ENCODE data around the gene EEA1.
"Not testable (repeated sequence)": the region's sequence is repeated elsewhere in the genome, so short reads cannot be mapped to it uniquely, and the experiment has no call there.

EEA1 gene

GRCh38 chr12:92968176-92968813 lies 39.2 kb upstream of the EEA1 start:
- TF ChIP-seq CTCF (conservative IDR thresholded peaks at IDR 0.05; ENCODE audit: low read depth, low read length), result no peak
- no peak for DNase-seq (ENCODE audit: low read depth)
- H3K4me3 ChIP-seq (ENCODE audit: low read length), result no peak overlapping the region

GRCh38 chr12:92964378-92964777 lies 35.3 kb upstream of the EEA1 start:
- not testable (repeated sequence) for H3K4me3 ChIP-seq (ENCODE audit: low read length); DNase-seq (ENCODE audit: low read depth)

- H3K4me3 ChIP-seq (ENCODE audit: low read length), result no peak overlapping the region
- no peak for DNase-seq (ENCODE audit: low read depth)
- TF ChIP-seq CTCF (conservative IDR thresholded peaks at IDR 0.05; ENCODE audit: low read depth, low read length), result no peak
These were observed 32.9 kb upstream of the EEA1 start for GRCh38 chr12:92961949-92962348.

GRCh38 chr12:92955997-92956663 lies 27.0 kb upstream of the EEA1 start:
- H3K4me3 ChIP-seq (ENCODE audit: low read length), result no peak overlapping the region
- DNase-seq (ENCODE audit: low read depth), result peak; percentile 77
- TF ChIP-seq CTCF (conservative IDR thresholded peaks at IDR 0.05; ENCODE audit: low read depth, low read length), result no peak

GRCh38 chr12:92953747-92954146 lies 24.7 kb upstream of the EEA1 start:
- no peak overlapping the region for H3K4me3 ChIP-seq (ENCODE audit: low read length)
- no peak for TF ChIP-seq CTCF (conservative IDR thresholded peaks at IDR 0.05; ENCODE audit: low read depth, low read length)
- no peak for DNase-seq (ENCODE audit: low read depth)

GRCh38 chr12:92952394-92952793 lies 23.3 kb upstream of the EEA1 start:
- H3K4me3 ChIP-seq (ENCODE audit: low read length), result no peak overlapping the region
- no peak for DNase-seq (ENCODE audit: low read depth)
- TF ChIP-seq CTCF (conservative IDR thresholded peaks at IDR 0.05; ENCODE audit: low read depth, low read length), result no peak

GRCh38 chr12:92951006-92951405 lies 21.9 kb upstream of the EEA1 start:
- H3K4me3 ChIP-seq (ENCODE audit: low read length), result no peak overlapping the region
- DNase-seq (ENCODE audit: low read depth), result no peak
- no peak for TF ChIP-seq CTCF (conservative IDR thresholded peaks at IDR 0.05; ENCODE audit: low read depth, low read length)

Measured in retinal pigment epithelial cell (primary cell).